Fibroblast of skin of back (primary cell): ENCODE measurements around the gene C3orf33. TPM values are rescaled to one million over a fixed set of nuclear protein-coding genes. Genes with fewer than 3 reads are reported as not detected.
"Not testable (repeated sequence)": the region's sequence is repeated elsewhere in the genome, so short reads cannot be mapped to it uniquely, and the experiment has no call there.

ENCODE experiments used
- DNase-seq: peaks from one replicate; pipeline ENCODE4 v3.0.0-alpha.2; 2013
- polyA plus RNA-seq, 2 experiments: library from polyadenylated mRNA; unstranded; fragments of 120-200 nt; gene quantifications; one replicate each; pipeline ENCODE4 v1.2.1, GENCODE V29; 2013; ENCODE audit not compliant: insufficient read length in 2 of 2

Gene C3orf33, protein sequence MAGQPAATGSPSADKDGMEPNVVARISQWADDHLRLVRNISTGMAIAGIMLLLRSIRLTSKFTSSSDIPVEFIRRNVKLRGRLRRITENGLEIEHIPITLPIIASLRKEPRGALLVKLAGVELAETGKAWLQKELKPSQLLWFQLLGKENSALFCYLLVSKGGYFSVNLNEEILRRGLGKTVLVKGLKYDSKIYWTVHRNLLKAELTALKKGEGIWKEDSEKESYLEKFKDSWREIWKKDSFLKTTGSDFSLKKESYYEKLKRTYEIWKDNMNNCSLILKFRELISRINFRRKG
- polyA plus RNA-seq (2013, experiment 1 of 2; ENCODE audit: insufficient read length), result 1.4 TPM
- polyA plus RNA-seq (2013, experiment 2 of 2; ENCODE audit: insufficient read length), result 2.2 TPM

DNA sequence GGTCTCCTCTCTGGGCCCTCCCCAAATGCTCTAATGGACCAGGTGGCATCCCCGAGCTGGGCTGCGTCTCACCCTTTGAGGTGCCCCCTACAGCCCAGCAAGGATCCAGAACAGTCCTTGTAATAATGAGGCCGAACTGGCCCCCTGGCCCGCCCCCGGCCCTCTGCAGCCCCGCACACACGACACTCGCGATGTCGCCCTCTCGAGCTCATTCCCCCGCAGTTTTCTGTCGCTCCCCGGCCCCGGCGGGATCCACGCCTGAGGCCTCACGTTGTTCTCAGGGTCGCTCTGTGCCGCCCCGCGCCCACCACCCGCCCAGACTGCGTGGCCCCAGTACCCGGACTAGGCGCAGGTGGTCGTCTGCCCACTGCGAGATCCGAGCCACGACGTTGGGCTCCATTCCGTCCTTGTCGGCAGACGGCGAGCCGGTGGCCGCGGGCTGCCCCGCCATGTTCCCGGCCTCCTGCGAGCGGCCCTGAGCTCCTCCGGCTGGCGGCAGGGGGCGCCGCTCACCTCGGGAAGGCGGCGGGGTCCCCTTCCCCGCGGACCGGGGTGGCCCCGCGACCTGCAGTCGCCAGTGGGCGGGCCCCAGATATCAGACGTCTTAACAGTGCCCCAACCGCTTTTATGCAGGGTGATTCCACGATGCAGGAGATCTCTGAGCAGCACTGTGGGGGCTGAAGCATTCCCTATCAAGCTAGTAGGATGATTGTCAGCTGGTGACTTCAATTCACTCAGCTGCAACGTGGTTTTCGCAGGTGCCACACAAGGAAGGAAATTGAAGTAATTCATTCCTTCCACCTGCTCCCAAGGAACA, at the start of gene C3orf33:
Gene C3orf33, minus strand, starts transcription at position 477 of the 817 bp plus-strand sequence. Its CDS starts 26 bp downstream, at position 451.
- DNase-seq, result peak; percentile 52

DNA sequence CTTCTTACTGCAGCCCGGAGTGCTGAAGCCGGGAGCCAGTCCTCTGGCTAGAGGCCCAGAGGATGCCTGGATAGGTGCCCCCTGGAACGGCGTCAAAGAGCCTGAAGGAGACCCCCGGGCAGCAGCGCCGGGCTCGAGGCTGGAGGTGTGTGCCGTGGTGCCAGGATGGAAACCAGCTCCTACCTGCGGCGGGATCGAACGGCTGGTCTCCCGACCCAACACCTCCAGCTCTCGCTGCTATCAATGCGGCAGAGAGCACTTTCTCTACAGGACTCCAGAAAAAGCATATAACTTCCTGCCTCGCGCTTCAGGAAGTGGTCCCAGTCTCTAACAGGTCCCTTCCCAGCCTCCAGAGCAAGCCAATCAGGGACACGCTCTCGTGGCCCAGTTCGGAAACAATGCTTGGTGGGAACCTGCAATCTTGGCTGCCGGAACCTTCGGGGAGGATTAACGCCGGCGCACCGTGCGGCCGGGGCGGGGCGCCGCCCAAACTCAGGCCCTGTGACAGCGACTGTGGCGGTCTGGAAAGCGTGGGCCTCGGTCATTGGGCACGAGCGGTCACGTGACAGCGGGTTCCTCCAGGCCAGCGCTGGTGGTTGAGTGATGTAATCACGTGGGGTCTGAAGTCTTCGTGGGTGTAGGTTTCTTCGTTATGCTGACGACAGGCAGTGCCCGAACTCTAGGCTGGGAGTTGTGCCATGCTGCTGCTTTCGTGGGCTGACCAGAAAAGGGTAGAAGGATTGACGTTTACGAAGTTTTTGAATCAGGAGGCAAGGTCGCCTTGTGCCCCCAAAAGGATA, 48.3 kb upstream of the C3orf33 start, which contains the start of gene SLC33A1:
Gene SLC33A1, minus strand, starts transcription at position 287 of the 800 bp plus-strand sequence. CDS start 430 bp downstream, outside the sequence.
- DNase-seq, result peak; percentile 99

DNA sequence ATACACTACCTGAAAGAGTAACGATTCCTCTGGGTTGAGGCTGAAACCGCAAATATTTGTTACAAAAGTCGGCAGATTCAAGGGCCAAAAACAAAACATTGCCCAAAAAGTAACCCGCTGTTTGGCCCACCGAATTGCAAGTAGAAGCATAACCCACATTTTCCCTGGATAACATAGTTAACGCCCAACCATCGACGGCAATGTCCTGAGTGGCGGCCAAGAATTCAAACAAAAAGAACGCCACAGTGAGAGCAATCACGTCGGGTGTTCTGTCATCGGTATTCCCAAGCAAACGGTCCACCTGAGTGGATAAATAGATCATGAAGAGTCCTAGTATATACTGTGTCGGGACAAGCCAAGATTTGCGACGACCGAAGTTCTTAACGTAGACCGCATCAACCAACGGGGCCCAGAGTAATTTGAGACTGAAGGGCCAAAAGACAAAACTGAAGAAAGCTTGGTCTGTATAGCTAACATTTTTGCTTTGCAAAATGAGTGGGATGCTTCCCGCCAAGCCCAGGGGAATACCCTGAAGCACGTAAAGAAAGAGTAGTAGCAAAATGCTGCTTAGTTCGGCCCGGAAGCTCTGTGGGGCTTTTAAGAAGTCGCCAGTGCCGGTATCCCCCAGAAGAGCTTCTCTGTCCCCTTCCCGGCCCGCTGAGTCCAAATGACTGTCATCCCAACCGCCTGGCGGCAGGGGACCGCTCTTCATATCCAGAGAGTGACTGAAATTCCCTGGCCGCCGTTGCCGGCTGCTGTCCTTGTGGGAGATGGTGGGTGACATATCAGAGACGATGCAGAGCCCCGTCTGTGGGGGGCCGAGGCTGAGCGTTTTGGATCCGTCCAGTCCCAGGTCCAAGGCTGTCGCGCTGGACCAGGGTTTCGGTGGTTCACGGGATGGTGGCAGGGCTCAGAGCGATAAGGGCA, 47.4 kb upstream of the C3orf33 start:
- DNase-seq, result peak; percentile 27

DNA sequence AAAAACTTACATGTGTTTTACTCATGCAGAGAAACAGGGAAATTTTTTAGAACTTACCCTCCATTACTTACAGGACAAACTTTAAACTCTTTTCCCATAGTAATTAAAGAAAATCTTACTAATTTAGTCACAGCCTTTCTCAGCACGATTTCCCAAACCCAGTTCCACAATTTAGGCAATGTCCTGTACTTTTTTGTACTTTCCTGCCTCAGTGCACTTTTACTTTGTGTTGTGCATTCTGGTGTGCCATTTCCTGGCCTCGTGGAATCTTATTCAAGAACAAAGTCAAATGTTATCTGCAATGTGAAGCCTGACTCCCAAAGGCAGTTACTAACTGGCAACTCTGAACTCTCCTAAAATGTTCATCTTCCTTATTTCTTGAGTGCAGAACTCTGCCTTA, 46.3 kb upstream of the C3orf33 start:
- no peak for DNase-seq

DNA sequence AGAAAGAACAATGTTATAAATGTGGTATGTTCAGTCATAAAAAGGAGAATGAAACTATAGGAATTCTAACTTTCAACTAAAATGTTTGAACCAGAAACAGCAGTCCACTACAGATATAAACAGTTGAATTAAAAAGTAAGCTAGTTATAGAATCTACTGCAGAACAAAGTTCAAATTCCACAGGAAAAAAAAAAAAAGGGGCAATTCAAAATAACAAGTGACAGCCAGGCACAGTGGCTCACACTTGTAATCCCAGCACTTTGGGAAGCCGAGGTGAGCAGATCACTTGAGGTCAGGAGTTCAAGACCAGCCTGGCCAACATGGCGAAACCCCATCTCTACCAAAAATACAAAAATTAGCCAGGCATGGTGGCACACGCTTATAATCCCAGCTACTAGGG, 43.3 kb upstream of the C3orf33 start:
- not testable (repeated sequence) for DNase-seq

DNA sequence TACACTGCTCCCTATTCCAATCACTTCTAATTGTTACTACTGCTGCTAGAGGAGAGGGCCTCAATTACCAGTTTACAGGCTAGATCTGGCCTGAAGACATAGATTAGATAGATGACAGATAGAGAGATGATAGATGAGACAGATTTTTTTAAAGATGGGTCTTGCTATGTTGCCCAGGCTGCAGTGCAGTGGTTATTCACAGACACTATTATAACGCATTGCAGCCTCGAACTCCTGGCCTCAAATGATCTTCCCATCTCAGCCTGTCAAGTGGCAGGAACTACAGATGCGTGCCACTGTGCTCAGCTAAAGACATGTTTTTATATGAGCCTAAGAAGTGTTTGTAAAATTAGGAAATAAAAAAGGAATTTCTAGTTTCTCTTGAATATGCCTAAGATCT, 41.9 kb upstream of the C3orf33 start:
- DNase-seq, result no peak

DNA sequence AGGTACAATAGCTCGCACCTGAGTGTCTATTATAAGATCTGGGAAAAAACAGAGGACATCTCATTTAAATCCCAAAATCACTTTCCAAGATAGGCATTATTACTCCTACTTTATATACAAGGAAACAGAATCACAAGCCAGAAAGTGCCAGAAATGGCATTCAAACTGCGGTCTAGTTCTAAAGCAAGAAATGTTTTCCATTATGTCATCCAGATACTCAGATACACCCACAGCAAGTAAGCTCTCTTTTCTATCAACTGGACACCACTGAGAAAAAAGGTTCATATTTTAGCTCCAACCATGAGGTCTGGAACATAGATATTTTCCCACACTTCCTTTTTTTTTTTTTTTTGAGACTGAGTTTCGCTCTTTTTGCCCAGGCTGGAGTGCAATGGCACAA, 40.0 kb upstream of the C3orf33 start:
- DNase-seq, result no peak

DNA sequence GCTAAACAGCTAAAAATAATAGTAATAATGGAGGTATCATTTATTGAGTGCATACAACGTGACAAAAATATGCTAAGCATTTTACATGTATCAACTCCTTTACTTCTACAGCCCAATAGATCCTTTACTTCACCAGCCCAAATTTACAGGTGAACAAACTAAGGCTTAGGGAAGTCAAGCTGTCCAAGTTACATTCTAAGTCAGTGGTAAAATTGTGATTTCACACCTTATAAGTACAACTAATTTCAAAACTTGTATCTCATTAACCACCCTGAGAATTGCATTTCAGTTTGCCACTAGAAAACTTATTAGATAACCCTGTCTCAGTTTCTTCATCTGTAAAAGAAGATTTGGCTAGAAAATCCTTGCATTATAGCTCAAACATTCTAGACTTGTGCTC, 37.5 kb upstream of the C3orf33 start:
- DNase-seq, result no peak

DNA sequence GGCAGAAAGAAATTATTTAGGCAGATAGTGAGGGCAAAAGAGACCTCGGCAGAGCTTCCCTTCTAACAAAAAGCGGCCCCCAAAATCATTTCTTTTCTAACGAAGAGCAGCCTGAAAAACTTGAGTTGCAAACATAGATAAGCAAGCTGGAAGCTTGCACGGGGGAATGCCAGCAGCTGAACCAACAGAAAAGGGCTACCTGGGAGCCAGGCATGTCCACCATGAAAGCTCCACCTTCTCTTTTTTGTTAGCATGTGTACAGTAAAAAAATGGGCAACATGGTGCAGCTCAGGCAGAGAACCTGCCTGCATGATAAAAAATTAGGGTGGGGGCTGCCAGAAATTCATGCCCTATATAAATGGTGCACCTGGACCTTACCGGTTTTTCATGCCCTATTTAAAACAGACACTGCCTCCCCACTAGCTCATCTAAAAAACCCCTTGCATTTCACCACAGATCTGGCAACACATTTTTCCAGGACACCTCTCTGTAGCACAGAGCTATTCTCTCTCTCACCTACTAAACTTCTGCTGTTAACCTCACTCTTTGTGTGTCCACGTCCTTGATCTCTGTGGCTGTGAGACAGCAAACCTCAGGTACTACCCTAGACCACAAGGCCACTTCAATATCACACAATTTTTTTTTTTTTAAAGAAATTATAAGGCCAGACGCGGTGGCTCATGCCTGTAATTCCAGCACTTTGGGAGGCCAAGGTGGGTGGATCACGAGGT, 29.4 kb upstream of the C3orf33 start:
- DNase-seq, result no peak

DNA sequence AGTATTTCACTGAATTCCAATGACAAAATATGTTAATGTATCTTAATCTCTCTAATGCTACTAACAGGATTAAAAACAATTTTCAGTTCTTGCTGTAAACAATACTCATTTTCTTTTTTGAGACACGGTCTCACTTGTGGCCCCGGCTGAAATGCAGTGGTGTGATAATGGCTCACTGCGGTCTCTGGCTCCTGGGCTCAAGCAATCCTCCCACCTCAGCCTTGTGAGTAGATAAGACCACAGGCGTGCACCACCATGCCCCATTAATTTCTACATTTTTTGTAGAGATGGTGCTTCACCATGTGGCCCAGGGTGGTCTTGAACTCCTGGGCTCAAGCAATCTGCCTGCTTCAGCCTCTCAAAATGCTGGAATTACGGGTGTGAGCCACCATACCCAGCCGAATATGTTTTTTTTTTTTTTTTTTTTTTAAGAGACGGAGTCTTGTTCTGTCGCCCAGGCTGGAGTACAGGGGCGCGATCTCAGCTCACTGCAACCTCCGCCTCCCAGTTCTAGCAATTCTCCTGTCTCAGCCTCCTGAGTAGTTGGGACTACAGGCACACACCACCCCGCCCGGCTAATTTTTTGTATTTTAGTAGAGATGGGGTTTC, 22.5 kb upstream of the C3orf33 start:
- DNase-seq, result not testable (repeated sequence)

DNA sequence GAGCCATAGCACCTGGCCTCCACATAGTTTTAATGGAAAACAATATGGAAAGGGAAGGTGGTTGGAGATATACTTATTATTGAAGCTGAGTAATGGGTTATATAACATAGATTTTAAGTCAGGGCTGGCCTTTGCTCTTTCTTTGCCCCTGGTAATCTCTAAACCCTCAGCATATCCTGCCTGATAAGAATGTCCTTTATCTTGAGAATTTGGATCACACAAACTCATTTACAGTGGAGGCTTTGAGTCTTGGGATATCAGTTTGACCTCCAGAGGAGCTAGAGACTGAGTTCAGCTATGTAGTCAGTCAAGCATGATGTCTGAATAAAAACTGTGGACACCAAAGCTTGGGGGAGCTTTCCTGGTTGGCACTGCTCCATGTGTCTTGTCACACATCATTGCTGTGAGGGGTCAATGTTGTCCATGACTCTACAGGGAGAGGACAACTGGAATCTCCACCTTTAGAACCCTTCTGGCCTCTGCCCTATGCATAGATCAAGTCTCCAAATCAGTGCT, 9.0 kb upstream of the C3orf33 start:
- no peak for DNase-seq

DNA sequence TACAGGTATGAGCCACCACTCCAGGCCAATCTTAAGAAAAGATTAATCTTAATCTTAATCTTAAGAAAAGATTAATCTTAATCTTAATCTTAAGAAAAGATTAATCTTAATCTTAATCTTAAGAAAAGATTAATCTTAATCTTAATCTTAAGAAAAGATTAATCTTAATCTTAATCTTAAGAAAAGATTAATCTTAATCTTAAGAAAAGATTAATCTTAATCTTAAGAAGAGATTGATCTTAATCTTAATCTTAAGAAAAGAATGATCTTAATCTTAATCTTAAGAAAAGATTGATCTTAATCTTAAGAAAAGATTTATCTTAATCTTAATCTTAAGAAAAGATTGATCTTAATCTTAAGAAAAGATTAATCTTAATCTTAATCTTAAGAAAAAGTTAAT, 7.1 kb upstream of the C3orf33 start:
- DNase-seq, result not testable (repeated sequence)

DNA sequence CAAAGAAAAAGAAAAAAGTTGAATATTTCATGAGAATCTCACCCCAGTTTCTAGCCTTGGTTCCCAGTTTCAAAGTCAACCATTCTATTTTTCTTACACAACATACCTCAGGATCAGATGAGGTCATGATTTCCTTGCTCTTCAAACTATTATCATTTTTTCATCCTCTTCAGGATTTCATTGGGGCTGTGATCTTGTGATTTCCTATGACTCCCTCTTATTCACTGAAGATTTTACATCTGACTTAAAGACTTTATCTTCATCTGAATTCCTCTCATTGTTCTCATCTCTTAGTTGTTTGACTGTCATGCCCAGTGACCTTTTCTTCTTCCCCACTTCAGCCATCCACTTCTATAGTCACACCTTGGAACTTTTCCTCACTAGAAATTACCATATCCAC, 3.1 kb upstream of the C3orf33 start:
- DNase-seq, result peak; percentile 39

DNA sequence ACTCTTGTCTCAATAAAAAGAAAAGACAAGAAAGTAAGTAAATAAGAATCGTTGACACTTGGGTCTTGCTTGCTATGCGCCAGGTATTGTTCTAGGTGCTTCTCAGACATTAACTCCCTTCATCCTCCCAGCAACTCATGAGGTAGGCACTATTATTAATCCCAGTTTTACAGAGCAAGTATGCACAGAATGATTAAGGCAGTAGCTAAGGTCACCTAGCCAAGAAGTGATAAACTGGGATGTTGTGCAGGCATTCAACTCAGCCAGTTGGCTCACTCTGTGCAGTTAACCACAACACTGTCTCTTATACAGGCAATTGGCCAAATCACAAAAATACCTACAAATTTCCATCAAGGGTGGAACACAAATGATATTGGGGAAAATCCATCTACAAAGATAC, 1.7 kb upstream of the C3orf33 start:
- no peak for DNase-seq

DNA sequence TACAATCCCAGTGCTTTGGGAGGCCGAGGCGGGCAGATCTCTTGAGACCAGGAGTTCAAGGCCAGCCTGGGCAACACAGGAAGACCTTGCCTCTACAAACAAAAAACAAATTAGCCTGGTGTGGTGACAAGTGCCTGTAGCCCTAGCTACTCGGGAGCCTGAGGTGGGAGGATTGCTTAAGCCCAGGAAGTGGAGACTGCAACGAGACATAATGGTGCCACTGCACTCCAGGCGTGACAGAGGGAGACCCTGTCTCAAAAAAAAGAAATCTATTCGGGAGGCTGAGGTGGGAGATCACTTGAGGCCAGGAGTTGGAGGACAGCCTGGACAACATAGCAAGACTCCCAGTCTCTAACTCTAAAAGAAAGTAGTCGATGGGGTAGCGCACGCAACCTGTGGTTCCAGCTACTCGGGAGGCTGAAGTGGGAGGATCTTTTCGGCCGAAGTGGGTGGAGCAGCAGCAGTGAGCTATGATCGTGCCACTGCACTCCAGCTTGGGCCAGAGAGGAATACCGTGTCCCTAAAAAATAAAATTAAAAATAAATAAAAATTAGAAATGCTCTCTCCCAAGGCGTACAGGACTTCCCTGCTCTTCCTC, 775 bp downstream of the C3orf33 start:
- DNase-seq, result no peak

DNA sequence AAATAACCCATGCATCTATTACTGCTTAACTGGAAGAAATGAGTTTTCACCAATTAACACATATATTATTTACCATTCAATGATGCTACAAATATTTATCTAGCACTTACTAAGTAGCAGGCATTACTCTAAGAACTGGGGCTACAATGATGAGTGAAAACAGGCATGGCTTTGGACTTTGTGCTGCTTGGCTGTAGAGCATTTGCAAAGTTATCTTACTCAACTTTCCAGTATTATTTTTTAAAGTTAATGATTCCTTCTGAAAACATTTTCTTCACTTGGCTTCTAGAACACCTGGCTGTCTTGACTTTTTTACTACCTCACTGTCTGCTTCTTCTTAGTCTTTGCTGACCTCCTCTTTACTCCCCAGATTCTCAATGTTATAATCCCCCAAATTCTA, 1.8 kb downstream of the C3orf33 start:
- no peak for DNase-seq

DNA sequence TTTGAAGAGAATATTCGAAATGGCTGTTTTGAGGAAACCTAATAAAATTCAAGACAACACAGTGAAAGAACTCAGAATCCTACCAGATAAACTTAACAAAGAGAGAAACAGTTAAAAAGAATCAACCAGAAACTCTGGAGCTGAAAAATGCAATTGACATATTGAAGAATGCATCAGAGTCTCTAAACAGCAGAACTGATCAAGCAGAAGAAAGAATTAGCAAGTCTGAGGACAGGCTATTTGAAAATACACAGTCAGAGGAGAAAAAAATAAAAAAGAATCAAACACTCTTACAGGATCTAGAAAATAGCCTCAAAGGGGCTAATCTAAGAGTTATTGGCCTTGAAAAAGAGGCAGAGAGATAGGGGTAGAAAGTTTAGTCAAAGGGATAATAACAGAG, 13.5 kb downstream of the C3orf33 start:
- DNase-seq, result no peak

DNA sequence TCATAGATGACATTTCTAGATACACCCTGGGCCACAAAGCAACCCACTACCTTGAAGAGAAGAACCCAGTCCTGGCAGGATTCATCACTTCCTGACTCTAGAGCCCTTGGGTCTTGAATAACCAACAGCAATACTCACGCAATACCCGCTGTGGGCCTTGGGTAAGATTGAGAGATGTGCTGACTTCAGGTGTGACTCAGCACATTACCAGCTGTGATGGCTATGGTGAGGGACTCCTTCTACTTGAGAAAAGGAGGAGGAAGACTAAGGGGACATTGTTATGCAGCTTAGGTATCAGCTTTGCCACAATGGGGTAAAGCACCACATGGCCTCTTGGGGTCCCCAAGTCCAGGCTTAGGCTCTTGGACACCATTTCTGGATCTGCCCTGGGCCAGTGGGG, 14.9 kb downstream of the C3orf33 start:
- peak; percentile 21 for DNase-seq

DNA sequence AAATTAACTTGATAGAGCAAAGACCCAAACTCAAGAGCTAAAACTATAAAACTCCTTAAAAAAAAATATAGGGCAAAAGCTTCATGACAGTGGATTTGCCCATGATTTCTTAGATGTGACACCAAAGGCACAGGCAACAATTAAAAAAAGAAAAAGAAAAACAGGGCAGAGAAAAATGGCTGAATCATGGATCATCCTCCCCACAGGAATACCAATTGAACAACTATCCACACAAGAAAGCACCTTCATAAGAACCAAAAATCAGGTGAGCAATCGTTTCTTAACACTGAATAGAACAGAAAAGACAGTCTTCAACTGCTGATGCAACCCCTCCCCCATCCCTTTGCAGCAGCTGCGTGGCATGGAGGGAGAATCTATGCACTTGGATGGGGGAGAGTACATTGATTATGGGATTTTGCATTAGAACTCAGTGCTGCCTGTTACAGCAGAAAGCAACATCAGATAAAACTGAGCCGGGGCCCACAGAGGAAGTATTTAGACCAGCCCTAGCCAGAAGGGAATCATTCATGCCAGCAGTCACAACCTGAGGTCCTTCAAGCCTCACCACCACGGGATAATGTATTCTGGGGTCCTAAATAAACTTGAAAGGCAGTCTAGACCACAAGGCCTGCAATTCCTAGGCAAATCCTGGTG, 15.7 kb downstream of the C3orf33 start:
- no peak for DNase-seq
